ENCODE results near the gene ARHGAP1.

DNA sequence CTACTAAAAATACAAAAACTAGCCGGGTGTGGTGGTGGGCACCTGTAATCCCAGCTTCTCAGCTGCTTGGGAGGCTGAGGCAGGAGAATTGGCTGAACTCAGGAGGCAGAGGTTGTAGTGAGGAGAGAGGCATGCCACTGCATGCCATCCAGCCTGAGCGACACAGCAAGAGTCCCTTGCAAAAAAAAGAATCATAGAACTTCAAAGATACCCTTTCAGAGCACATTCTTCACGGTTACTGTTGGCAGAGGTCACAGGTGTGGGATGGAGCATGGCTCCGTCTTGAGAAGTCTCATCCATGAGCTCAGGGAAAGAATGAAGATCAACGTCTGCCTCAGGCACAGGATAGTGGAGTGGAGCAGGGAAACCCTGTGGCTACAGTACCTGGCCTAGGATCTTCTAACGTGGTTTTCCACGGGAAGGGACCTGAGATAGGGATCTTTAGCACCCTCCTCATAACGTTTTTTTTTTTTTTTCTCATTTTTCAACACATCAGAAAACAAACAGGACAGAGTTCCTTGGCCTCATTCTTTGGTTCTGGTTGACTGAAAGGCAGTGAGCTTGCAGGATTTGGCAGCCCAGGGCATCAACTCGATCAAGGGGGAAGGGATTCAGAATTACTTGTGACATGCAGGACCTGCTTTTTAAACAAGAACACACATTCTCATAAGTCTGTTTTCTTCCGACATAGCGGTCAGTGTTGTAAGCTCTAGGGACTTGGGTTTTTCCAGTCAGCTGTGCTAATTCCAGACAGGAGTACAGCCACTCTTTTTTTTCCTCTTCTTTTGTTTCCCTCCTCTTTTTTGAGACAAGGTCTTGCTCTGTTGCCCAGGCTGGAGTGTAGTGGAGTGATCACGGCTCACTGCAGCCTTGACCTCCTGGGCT lies 41.4 kb upstream of the ARHGAP1 start:
- TF ChIP-seq, protein P1, sequence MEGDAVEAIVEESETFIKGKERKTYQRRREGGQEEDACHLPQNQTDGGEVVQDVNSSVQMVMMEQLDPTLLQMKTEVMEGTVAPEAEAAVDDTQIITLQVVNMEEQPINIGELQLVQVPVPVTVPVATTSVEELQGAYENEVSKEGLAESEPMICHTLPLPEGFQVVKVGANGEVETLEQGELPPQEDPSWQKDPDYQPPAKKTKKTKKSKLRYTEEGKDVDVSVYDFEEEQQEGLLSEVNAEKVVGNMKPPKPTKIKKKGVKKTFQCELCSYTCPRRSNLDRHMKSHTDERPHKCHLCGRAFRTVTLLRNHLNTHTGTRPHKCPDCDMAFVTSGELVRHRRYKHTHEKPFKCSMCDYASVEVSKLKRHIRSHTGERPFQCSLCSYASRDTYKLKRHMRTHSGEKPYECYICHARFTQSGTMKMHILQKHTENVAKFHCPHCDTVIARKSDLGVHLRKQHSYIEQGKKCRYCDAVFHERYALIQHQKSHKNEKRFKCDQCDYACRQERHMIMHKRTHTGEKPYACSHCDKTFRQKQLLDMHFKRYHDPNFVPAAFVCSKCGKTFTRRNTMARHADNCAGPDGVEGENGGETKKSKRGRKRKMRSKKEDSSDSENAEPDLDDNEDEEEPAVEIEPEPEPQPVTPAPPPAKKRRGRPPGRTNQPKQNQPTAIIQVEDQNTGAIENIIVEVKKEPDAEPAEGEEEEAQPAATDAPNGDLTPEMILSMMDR (conservative IDR thresholded peaks at IDR 0.05; ENCODE audit: low read length) = no peak
- TF ChIP-seq EZH2phosphoT487 (IDR thresholded peaks at IDR 0.05; ENCODE audit: borderline replicate concordance, low read depth, low read length) = no peak
